Muscle layer of colon (tissue), 2 donors: Measurements from ENCODE around the gene MYO1D.

Source experiments
- H3K27ac ChIP-seq: one replicate; pipeline ENCODE4 v1.7.0; 2013; ENCODE audit warnings: low read depth, mild to moderate bottlenecking, low read length, moderate library complexity
- H3K27me3 ChIP-seq, 2 donors: one replicate each; pipeline ENCODE4 v1.7.0; 2013; ENCODE audit warnings: low read length in 2 of 2, mild to moderate bottlenecking in 2 of 2; ENCODE audit not compliant: insufficient read depth in 2 of 2, control insufficient read depth in 1 of 2
- H3K36me3 ChIP-seq: one replicate; pipeline ENCODE4 v1.7.0; 2013; ENCODE audit warnings: mild to moderate bottlenecking, low read length; ENCODE audit not compliant: insufficient read depth
- H3K4me1 ChIP-seq: one replicate; pipeline ENCODE4 v1.7.0; 2013; ENCODE audit warnings: mild to moderate bottlenecking, low read length; ENCODE audit not compliant: insufficient read depth
- H3K4me3 ChIP-seq, 2 donors: one replicate each; pipeline ENCODE4 v1.7.0; 2013; ENCODE audit warnings: low read length in 2 of 2, low read depth in 1 of 2, mild to moderate bottlenecking in 1 of 2, moderate library complexity in 1 of 2
- H3K9ac ChIP-seq: one replicate; pipeline ENCODE4 v1.7.0; 2013; ENCODE audit warnings: low read length
- H3K9me3 ChIP-seq: one replicate; pipeline ENCODE4 v1.7.0; 2013; ENCODE audit warnings: mild to moderate bottlenecking, low read length
- donor health status: abdominal sarcoma.
- donor health status: Adenocarcinoma of cecum.

MYO1D gene

DNA sequence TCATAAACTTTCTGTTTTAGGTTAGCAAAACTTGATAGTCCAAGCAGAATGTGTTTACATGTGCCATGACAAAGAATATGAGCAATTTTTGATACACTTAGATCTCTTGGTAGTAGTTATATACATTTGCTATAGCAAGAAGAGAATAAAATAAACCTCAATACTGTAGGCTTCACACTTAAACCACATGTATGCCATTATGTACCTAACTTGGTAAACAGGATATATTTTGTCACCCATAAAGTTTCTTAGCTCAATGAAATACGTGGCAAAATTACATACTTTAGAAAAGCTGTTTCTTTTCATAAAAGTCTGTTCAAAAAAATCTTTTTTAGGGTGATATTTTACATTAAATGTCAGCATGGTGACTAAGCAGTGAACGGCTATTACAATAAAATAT lies 184.7 kb downstream of the MYO1D start:
- Histone ChIP-seq H3K27me3 (no peaks in the 10 kb centered on the region), H3K9me3 (no peaks in the 10 kb centered on the region), H3K4me3 (no peak overlapping the region), H3K27ac (no peak overlapping the region), H3K9ac (no peak overlapping the region), H3K36me3 (no peaks in the 10 kb centered on the region), H3K4me1 (no peaks in the 10 kb centered on the region)

DNA sequence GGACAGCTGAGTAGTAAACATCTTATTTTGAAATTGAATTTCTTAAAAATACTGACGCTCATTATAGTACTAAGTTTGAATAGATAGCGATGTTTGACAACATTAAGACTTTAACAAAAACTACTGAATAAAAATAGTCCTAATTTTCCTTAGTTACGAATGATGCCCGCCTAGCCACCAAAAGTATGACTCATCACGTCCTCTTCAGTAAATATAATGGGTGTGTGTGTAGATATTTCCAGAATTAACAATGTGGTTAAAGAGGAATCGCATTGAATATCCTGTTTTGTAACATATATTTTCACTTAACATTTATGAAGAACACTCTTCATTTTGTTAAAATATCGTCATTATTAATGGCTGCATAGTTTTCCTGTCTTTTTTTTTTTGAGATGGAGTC lies 187.6 kb downstream of the MYO1D start:
- H3K9me3 ChIP-seq, result no peaks in the 10 kb centered on the region
- H3K4me1 ChIP-seq, result no peaks in the 10 kb centered on the region
- no peak overlapping the region for H3K4me3 ChIP-seq
- H3K27ac ChIP-seq, result no peak overlapping the region
- H3K36me3 ChIP-seq, result no peaks in the 10 kb centered on the region
- no peaks in the 10 kb centered on the region for H3K27me3 ChIP-seq
- no peak overlapping the region for H3K9ac ChIP-seq

DNA sequence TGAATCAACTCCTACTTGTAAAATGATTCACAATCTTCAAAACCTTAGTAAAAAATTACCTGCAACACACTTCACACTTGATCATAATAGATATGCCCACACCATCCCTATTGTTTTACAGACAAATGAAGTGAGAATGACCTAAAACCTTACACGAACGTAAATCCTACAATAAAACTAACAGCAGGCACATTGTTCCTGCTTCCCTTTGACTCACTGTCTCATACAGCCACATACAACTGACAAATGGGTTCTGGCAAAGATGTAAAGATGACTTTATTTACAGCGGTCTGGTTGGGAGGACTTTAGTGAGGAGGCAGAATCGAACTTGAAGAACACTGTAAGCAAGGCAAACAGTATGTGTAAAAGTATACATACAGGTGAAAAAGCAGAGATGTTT lies 188.7 kb downstream of the MYO1D start:
- Histone ChIP-seq H3K9ac (no peak overlapping the region), H3K9me3 (no peaks in the 10 kb centered on the region), H3K27ac (no peak overlapping the region), H3K4me1 (no peaks in the 10 kb centered on the region), H3K4me3 (no peak overlapping the region), H3K27me3 (no peaks in the 10 kb centered on the region), H3K36me3 (no peaks in the 10 kb centered on the region)

GRCh38 chr17:32684087-32684958 lies 192.6 kb downstream of the MYO1D start:
- Histone ChIP-seq H3K4me1 (no peaks in the 10 kb centered on the region), H3K9ac (no peak overlapping the region), H3K36me3 (no peaks in the 10 kb centered on the region), H3K4me3 (no peak overlapping the region), H3K9me3 (no peaks in the 10 kb centered on the region), H3K27ac (no peak overlapping the region), H3K27me3 (no peaks in the 10 kb centered on the region)

GRCh38 chr17:32673964-32674363 lies 203.0 kb downstream of the MYO1D start:
- H3K9ac ChIP-seq, result no peak overlapping the region
- H3K9me3 ChIP-seq, result no peaks in the 10 kb centered on the region
- no peaks in the 10 kb centered on the region for H3K4me1 ChIP-seq
- no peaks in the 10 kb centered on the region for H3K36me3 ChIP-seq
- no peaks in the 10 kb centered on the region for H3K27me3 ChIP-seq
- H3K4me3 ChIP-seq, result no peak overlapping the region
- H3K27ac ChIP-seq, result no peak overlapping the region

DNA sequence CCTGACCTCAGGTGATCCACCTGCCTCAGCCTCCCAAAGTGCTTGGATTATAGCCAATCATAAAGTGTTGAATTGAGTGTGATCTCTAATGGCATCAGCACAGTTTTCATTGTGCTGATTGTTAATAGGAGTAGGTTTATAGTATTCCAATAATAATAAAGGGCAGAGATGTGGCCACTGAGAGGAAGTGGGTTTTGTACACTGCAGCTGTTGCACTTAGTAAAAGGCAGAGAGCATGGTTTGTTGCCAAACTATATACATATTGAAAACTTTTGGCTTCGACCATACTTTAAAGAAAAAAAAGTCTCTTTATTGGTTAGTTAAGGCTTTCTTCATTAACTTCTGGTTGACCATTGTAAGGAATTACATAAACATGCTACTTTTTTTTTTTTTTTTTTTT lies 204.2 kb downstream of the MYO1D start:
- Histone ChIP-seq H3K9ac (no peak overlapping the region), H3K4me1 (no peaks in the 10 kb centered on the region)

DNA sequence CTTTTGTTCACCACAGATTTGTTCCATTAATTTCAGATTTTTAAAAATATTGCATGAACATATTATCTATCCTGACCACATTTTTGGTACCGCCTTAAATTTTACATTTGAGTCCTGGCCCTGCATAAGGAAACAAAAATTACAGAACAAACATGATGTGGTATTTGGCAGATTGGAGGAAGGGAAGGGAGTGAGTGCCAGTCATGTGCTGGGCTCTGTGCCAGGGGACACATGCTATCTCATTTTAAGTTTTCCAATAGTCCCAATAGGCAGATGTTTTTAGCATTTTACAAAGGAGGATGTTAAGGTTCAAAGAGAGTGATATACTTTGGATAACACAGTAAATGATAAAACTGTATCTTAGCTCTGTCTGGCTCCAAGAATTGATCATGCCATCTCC lies 205.0 kb downstream of the MYO1D start:
- Histone ChIP-seq H3K9ac (no peak overlapping the region), H3K4me3 (no peak overlapping the region), H3K27me3 (no peaks in the 10 kb centered on the region), H3K27ac (no peak overlapping the region), H3K9me3 (no peaks in the 10 kb centered on the region), H3K36me3 (no peaks in the 10 kb centered on the region), H3K4me1 (no peaks in the 10 kb centered on the region)

More for the DNA sequence above, 204.2 kb downstream of the MYO1D start:
- H3K9me3 ChIP-seq, result no peaks in the 10 kb centered on the region
- H3K36me3 ChIP-seq, result no peaks in the 10 kb centered on the region
- no peaks in the 10 kb centered on the region for H3K27me3 ChIP-seq
- H3K4me3 ChIP-seq, result no peak overlapping the region
- no peak overlapping the region for H3K27ac ChIP-seq

DNA sequence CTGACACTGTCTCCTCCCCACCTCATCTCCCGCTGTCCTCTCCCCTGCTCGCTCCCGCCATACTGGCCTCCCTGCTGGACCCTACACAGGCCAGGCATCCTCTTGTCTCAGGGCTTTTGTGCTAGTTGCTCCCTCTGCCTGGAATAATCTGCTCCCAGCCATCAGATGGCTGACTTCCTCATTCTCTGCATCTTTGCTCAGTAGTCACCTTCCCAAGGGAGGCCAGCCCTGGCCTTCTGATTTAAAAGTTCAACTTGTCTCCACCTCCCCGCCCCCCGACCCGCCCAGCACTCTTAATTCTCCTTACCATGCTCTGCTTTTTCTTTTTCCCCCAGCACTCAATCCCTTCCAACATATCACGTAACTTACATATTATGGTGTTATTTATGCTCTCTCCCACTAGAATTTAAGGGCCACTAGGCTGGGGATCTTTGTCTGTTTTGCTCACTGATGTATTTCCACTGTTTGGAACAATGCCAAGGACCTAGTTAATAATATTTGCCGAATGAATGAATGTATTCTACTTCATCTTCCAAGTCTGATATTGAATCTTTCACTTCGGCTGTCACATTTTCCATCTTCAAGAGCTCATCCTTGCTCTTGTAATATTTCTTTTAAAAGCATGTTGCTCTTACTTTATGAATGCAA lies 211.9 kb downstream of the MYO1D start:
- H3K4me3 ChIP-seq, result no peak overlapping the region
- no peaks in the 10 kb centered on the region for H3K27me3 ChIP-seq
- peaks cover under 1% of the 10 kb centered on the region for H3K4me1 ChIP-seq
- no peaks in the 10 kb centered on the region for H3K36me3 ChIP-seq
- no peaks in the 10 kb centered on the region for H3K9me3 ChIP-seq
- no peak overlapping the region for H3K27ac ChIP-seq
- no peak overlapping the region for H3K9ac ChIP-seq

- H3K36me3 ChIP-seq, result no peaks in the 10 kb centered on the region
- no peak overlapping the region for H3K4me3 ChIP-seq
- peaks cover 13% of the 10 kb centered on the region for H3K4me1 ChIP-seq
- no peak overlapping the region for H3K27ac ChIP-seq
- no peaks in the 10 kb centered on the region for H3K27me3 ChIP-seq
- H3K9me3 ChIP-seq, result no peaks in the 10 kb centered on the region
- H3K9ac ChIP-seq, result no peak overlapping the region
Measured at GRCh38 chr17:32660496-32660985, 216.4 kb downstream of the MYO1D start.

- H3K27me3 ChIP-seq, result no peaks in the 10 kb centered on the region
- H3K4me3 ChIP-seq, result no peak overlapping the region
- H3K36me3 ChIP-seq, result no peaks in the 10 kb centered on the region
- peaks cover 13% of the 10 kb centered on the region for H3K4me1 ChIP-seq
- H3K27ac ChIP-seq, result no peak overlapping the region
- no peak overlapping the region for H3K9ac ChIP-seq
- H3K9me3 ChIP-seq, result no peaks in the 10 kb centered on the region
Measured at GRCh38 chr17:32659419-32659842, 217.5 kb downstream of the MYO1D start.

GRCh38 chr17:32658470-32659418 lies 218.2 kb downstream of the MYO1D start:
- Histone ChIP-seq H3K4me3 (no peak overlapping the region), H3K9me3 (no peaks in the 10 kb centered on the region), H3K9ac (no peak overlapping the region), H3K27ac (no peak overlapping the region), H3K36me3 (no peaks in the 10 kb centered on the region), H3K4me1 (peaks cover 13% of the 10 kb centered on the region), H3K27me3 (no peaks in the 10 kb centered on the region)
